Uterus (tissue), 4 donors: ENCODE results near the gene PCTP. TPM values are rescaled to one million over a fixed set of nuclear protein-coding genes. Genes with fewer than 3 reads are reported as not detected.
A peak's percentile ranks its signal among the peaks of the same experiment; 100 is the strongest.

Experiments
- DNase-seq, 2 donors: peaks; one replicate each; pipeline ENCODE4 v3.0.0-alpha.2; 2019 to 2020
- H3K27ac ChIP-seq, 2 donors: fragments of 200-600 bp; sonication (generic); 1 replicate in 1 of 2; 2 replicates in 1 of 2; pipeline ENCODE4 v1.5.1; 2016 to 2018
- H3K27me3 ChIP-seq, 2 donors: fragments of 200-600 bp; sonication (generic); one replicate each; pipeline ENCODE4 v1.5.1; 2018 to 2019; ENCODE audit warnings: control low read depth in 1 of 2
- H3K36me3 ChIP-seq, 2 donors: fragments of 200-600 bp; sonication (generic); one replicate each; pipeline ENCODE4 v1.5.1; 2019; ENCODE audit warnings: control low read depth in 1 of 2
- H3K4me1 ChIP-seq, 2 donors: fragments of 200-600 bp; sonication (generic); one replicate each; pipeline ENCODE4 v1.5.1; 2018 to 2019; ENCODE audit warnings: control low read depth in 1 of 2
- H3K4me3 ChIP-seq, 2 donors: fragments of 200-600 bp; sonication (generic); 1 replicate in 1 of 2; 2 replicates in 1 of 2; pipeline ENCODE4 v1.5.1; 2018 to 2019; ENCODE audit warnings: mild to moderate bottlenecking in 1 of 2
- H3K9me3 ChIP-seq, 2 donors: fragments of 200-600 bp; sonication (generic); one replicate each; pipeline ENCODE4 v1.5.1; 2019; ENCODE audit warnings: control low read depth in 1 of 2
- CTCF ChIP-seq, 4 experiments: fragments of 200-600 bp in 2 of 4; fragments of 450-650 bp in 2 of 4; sonication (generic) in 2 of 4; IDR thresholded peaks; one replicate each; pipeline ENCODE4 v1.5.1; 2016 to 2019; ENCODE audit warnings: antibody characterized with exemption in 4 of 4, mild to moderate bottlenecking in 2 of 4, moderate library complexity in 1 of 4
- POLR2A ChIP-seq, 2 donors: fragments of 450-650 bp; IDR thresholded peaks; one replicate each; pipeline ENCODE4 v1.6.1; 2016; ENCODE audit warnings: antibody characterized with exemption in 2 of 2, mild to moderate bottlenecking in 1 of 2, moderate library complexity in 1 of 2
- intact Hi-C: fragments of 100-400 bp; cut with DNase I; formaldehyde crosslinking; loops from one replicate; pipeline ENCODE4 v1.15.1; 2023; ENCODE audit warnings: low total_unique reads
- total RNA-seq, 4 donors: library from RNA; depleted of rRNA in 3 of 4; stranded (reverse); fragments of >200 nt in 3 of 4; gene quantifications; one replicate each; pipeline versions ENCODE4 v1.1.0 to v1.2.4, GENCODE V29; 2014 to 2023
- donor health status: DM: yes; HTN: yes; CAD: no.

Gene PCTP
- total RNA-seq, 4 donors from 2014 or later: 1.8 to 18.8 (median 10.9) TPM

- Histone ChIP-seq H3K27ac (no peak overlapping the region), H3K9me3 (no peaks in the 10 kb centered on the region), H3K4me3 (no peak overlapping the region), H3K27me3 (no peaks in the 10 kb centered on the region), H3K36me3 (no peaks in the 10 kb centered on the region), H3K4me1 (no peaks in the 10 kb centered on the region)
- TF ChIP-seq POLR2A (IDR thresholded peaks at IDR 0.05): no peak
- no peak for TF ChIP-seq CTCF (IDR thresholded peaks at IDR 0.05)
- intact Hi-C loops: no loop called here
- no peak for DNase-seq
These were observed 4.4 kb upstream of the PCTP start for GRCh38 chr17:55746466-55746865.

GRCh38 chr17:55747209-55747608 lies 3.6 kb upstream of the PCTP start:
- Histone ChIP-seq H3K4me1 (peaks cover 0 to 5% of the 10 kb centered on the region in 2 donors), H3K4me3 (no peak overlapping the region), H3K27ac (no peak overlapping the region), H3K36me3 (no peaks in the 10 kb centered on the region), H3K9me3 (no peaks in the 10 kb centered on the region), H3K27me3 (no peaks in the 10 kb centered on the region)
- no peak for TF ChIP-seq POLR2A (IDR thresholded peaks at IDR 0.05)
- TF ChIP-seq CTCF (IDR thresholded peaks at IDR 0.05): no peak
- no peak for DNase-seq
- intact Hi-C loops: no loop called here

- Histone ChIP-seq H3K4me3 (no peak overlapping the region), H3K27ac (no peak overlapping the region), H3K27me3 (no peaks in the 10 kb centered on the region), H3K4me1 (peaks cover 0 to 5% of the 10 kb centered on the region in 2 donors), H3K36me3 (no peaks in the 10 kb centered on the region), H3K9me3 (no peaks in the 10 kb centered on the region)
- intact Hi-C loops: no loop called here
- TF ChIP-seq CTCF (IDR thresholded peaks at IDR 0.05): no peak
- TF ChIP-seq POLR2A (IDR thresholded peaks at IDR 0.05): no peak
- no peak for DNase-seq
These were observed 2.0 kb upstream of the PCTP start for GRCh38 chr17:55748841-55749240.

GRCh38 chr17:55749985-55750384 lies 866 bp upstream of the PCTP start:
- H3K27me3 ChIP-seq: no peaks in the 10 kb centered on the region
- H3K4me1 ChIP-seq: peaks cover 0 to 5% of the 10 kb centered on the region in 2 donors
- H3K36me3 ChIP-seq: no peaks in the 10 kb centered on the region
- H3K9me3 ChIP-seq: no peaks in the 10 kb centered on the region
- intact Hi-C loops: no loop called here
- TF ChIP-seq POLR2A (IDR thresholded peaks at IDR 0.05) (no peak), CTCF (IDR thresholded peaks at IDR 0.05) (no peak)
- no peak overlapping the region for H3K27ac ChIP-seq
- no peak overlapping the region for H3K4me3 ChIP-seq
- DNase-seq: no peak

- Histone ChIP-seq H3K4me3 (peak overlapping the region; percentile 66 to 76), H3K4me1 (peaks cover 0 to 5% of the 10 kb centered on the region in 2 donors), H3K9me3 (no peaks in the 10 kb centered on the region), H3K36me3 (no peaks in the 10 kb centered on the region), H3K27ac (peak overlapping the region; percentile 75 to 80), H3K27me3 (no peaks in the 10 kb centered on the region)
- no peak for TF ChIP-seq CTCF (IDR thresholded peaks at IDR 0.05)
- DNase-seq: no peak
- intact Hi-C loops: no loop called here
These were observed 934 bp downstream of the PCTP start for GRCh38 chr17:55751720-55752250.
